ENCODE data around the gene ZNF587. TPM values are rescaled to one million over a fixed set of nuclear protein-coding genes. Genes with fewer than 3 reads are reported as not detected.

The ZNF587 gene
- total and polyA plus RNA-seq, 2 of the 13 experiments (the other 11 are each of a cell fraction or from before 2014, with no cell fraction given) = 8.7 to 17.5 TPM

- no peak for TF ChIP-seq ZNF33A (CRISPR knock-in tag; IDR thresholded peaks at IDR 0.05; ENCODE audit: borderline replicate concordance)
- TF ChIP-seq ZNF253 (CRISPR knock-in tag; IDR thresholded peaks at IDR 0.05; ENCODE audit: borderline replicate concordance) = no peak
- TF ChIP-seq ZNF580 (CRISPR knock-in tag; IDR thresholded peaks at IDR 0.05; ENCODE audit: borderline replicate concordance, low read depth) = peak; percentile 39; the same call in 1 of the 2 replicates
- no peak; the same call in 1 of the 2 replicates for TF ChIP-seq ZNF224 (CRISPR knock-in tag; IDR thresholded peaks at IDR 0.05)
- TF ChIP-seq GATAD1 (CRISPR knock-in tag; IDR thresholded peaks at IDR 0.05) = peak; percentile 72
- TF ChIP-seq ZNF703 (CRISPR knock-in tag; IDR thresholded peaks at IDR 0.05; ENCODE audit: borderline replicate concordance) = no peak
- peak; percentile 42 for TF ChIP-seq MED1 (CRISPR knock-in tag; IDR thresholded peaks at IDR 0.05)
- no peak for TF ChIP-seq PLRG1 (conservative IDR thresholded peaks at IDR 0.05)
- peak; percentile 39; the same call in 1 of the 2 replicates for TF ChIP-seq HOMEZ (CRISPR knock-in tag; IDR thresholded peaks at IDR 0.05; ENCODE audit: low read depth)
- TF ChIP-seq ZBED4 (CRISPR knock-in tag; IDR thresholded peaks at IDR 0.05; ENCODE audit: borderline replicate concordance) = no peak
- TF ChIP-seq ARNTL (CRISPR knock-in tag; IDR thresholded peaks at IDR 0.05) = no peak
- no peak for TF ChIP-seq ZNF674 (CRISPR knock-in tag; IDR thresholded peaks at IDR 0.05; ENCODE audit: low read depth)
- TF ChIP-seq ZNF33B (CRISPR knock-in tag; IDR thresholded peaks at IDR 0.05) = no peak
- peak; percentile 64; the same call in 1 of the 2 replicates for TF ChIP-seq NR2C2 (CRISPR knock-in tag; IDR thresholded peaks at IDR 0.05; ENCODE audit: borderline replicate concordance)
- TF ChIP-seq SP5 (CRISPR knock-in tag; IDR thresholded peaks at IDR 0.05; ENCODE audit: borderline replicate concordance, low read depth) = no peak
- no peak for TF ChIP-seq KLF9 (CRISPR knock-in tag; IDR thresholded peaks at IDR 0.05; ENCODE audit: low read depth)
- peak; percentile 16; the same call in 1 of the 2 replicates for TF ChIP-seq ZNF441 (CRISPR knock-in tag; IDR thresholded peaks at IDR 0.05; ENCODE audit: borderline replicate concordance)
- TF ChIP-seq SP4 (CRISPR knock-in tag; IDR thresholded peaks at IDR 0.05) = peak; percentile 67
- no peak for TF ChIP-seq ZMYM3 (CRISPR knock-in tag; IDR thresholded peaks at IDR 0.05)
- no peak for TF ChIP-seq ZBTB8A (CRISPR knock-in tag; IDR thresholded peaks at IDR 0.05; ENCODE audit: borderline replicate concordance, low read depth)
- TF ChIP-seq RARA (CRISPR knock-in tag; IDR thresholded peaks at IDR 0.05) = no peak
- no peak for TF ChIP-seq ZNF138 (CRISPR knock-in tag; IDR thresholded peaks at IDR 0.05; ENCODE audit: low read depth)
- no peak for TF ChIP-seq TOPORS (CRISPR knock-in tag; IDR thresholded peaks at IDR 0.05)
- TF ChIP-seq NFE2L2 (IDR thresholded peaks at IDR 0.05; ENCODE audit: low read length) = 0 out of 2 replicates have a peak, but pooled peaks have one; percentile 12
- TF ChIP-seq LBX2 (CRISPR knock-in tag; IDR thresholded peaks at IDR 0.05; ENCODE audit: borderline replicate concordance) = no peak
Observed at GRCh38 chr19:57814505-57815246, 35.0 kb upstream of the ZNF587 start, which contains the start of gene ZNF552 (continued).
